Thyroid gland (tissue), 4 donors: ENCODE results near the gene NLRC5. TPM values are rescaled to one million over a fixed set of nuclear protein-coding genes. Genes with fewer than 3 reads are reported as not detected.

Experiments
- DNase-seq, 2 donors: peaks; one replicate each; pipeline ENCODE4 v3.0.0-alpha.2; 2019
- H3K27ac ChIP-seq, 3 donors: fragments of 200-600 bp; sonication (generic); 1 replicate in 2 of 3; 2 replicates in 1 of 3; pipeline ENCODE4 v1.5.1; 2016 to 2019; ENCODE audit warnings: mild to moderate bottlenecking in 1 of 3, moderate library complexity in 1 of 3
- H3K27me3 ChIP-seq: fragments of 200-600 bp; sonication (generic); one replicate; pipeline ENCODE4 v1.5.1; 2019
- H3K36me3 ChIP-seq, 2 donors: fragments of 200-600 bp; sonication (generic); one replicate each; pipeline ENCODE4 v1.5.1; 2016 to 2019
- H3K4me1 ChIP-seq, 2 donors: fragments of 200-600 bp; sonication (generic); one replicate each; pipeline ENCODE4 v1.5.1; 2017 to 2019
- H3K4me3 ChIP-seq, 3 donors: fragments of 200-600 bp; sonication (generic); replicated peaks in 1 of 3; 1 replicate in 2 of 3; 2 replicates in 1 of 3; pipeline ENCODE4 v1.5.1; 2016; ENCODE audit warnings: mild to moderate bottlenecking in 1 of 3
- H3K9me3 ChIP-seq: fragments of 200-600 bp; sonication (generic); one replicate; pipeline ENCODE4 v1.5.1; 2017
- POLR2A ChIP-seq, 2 donors: fragments of 450-650 bp; IDR thresholded peaks; one replicate each; pipeline ENCODE4 v1.6.1; 2017; ENCODE audit warnings: antibody characterized with exemption in 2 of 2, mild to moderate bottlenecking in 2 of 2, moderate library complexity in 1 of 2
- WGBS, 2 donors: methylation state at CpG; one replicate each; pipeline ENCODE4 v1.1.5; 2017; 5-methylcytosine and 5-hydroxymethylcytosine counted together
- intact Hi-C: fragments of 100-400 bp; cut with DNase I; formaldehyde crosslinking; loops from one replicate; pipeline ENCODE4 v1.15.1; 2023
- total RNA-seq, 4 donors: library from RNA; depleted of rRNA; stranded (reverse); fragments of >200 nt; gene quantifications; one replicate each; pipeline ENCODE4 v1.2.3, GENCODE V29; 2016
- TF ChIP-seq, protein P1 (sequence below), 6 experiments: fragments of 200-600 bp in 3 of 6; fragments of 450-650 bp in 3 of 6; sonication (generic) in 3 of 6; IDR thresholded peaks; one replicate each; pipeline ENCODE4 v1.5.1; 2016 to 2019; ENCODE audit warnings: antibody characterized with exemption in 6 of 6, mild to moderate bottlenecking in 2 of 6, inconsistent platforms in 1 of 6, moderate library complexity in 1 of 6

NLRC5 gene
- total RNA-seq, 4 donors from 2014 or later, result 14.1 to 33.5 (median 20.5) TPM

DNA sequence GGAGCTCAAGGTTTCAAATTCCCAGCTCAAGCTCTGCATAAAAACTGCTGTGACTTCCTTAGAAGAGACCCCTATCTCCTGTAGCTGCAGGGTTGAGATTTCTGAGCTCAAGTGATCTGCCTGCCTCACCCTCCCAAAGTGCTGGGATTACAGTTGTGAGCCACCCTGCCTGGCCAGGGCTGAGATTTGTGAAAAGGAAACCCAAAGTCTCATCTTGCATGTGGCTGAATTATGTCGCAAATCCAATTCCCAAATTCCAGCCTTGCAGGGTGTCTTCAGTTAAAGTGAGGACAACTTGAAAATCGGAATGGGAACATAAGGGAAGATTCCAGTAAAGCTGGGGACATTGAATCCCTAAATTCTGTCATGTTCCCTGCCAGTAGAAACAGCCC, 41.8 kb upstream of the NLRC5 start:
- no peak overlapping the region for H3K27ac ChIP-seq
- DNase-seq, result no peak
- H3K27me3 ChIP-seq, result no peaks in the 10 kb centered on the region
- peaks cover 33 to 43% of the 10 kb centered on the region in 2 donors for H3K36me3 ChIP-seq
- TF ChIP-seq POLR2A (IDR thresholded peaks at IDR 0.05), result no peak
- WGBS, 2 donors, result 83 to 92% methylated on average over 2 of the region's 2 CpGs
- intact Hi-C loops, result no loop called here
- H3K4me1 ChIP-seq, result no peaks in the 10 kb centered on the region
- H3K4me3 ChIP-seq, result no peak overlapping the region
- no peaks in the 10 kb centered on the region for H3K9me3 ChIP-seq

DNA sequence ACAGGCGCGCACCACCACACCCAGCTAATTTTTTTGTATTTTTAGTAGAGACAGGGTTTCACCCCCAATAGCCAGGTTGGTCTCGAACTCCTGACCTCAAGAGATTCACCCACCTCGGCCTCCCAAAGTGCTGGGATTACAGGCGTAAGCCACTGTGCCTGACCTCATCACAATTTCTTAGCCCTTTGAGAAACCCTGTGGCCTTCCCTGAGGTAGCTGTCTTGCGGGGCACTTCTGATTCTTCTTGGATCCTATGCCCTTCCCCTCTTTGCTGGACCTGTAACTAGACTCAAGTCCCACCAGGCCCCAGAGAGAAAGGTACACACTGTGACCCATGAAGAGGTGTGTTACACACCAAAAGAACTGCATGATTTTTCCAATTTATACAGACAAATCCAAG, 41.1 kb upstream of the NLRC5 start:
- DNase-seq, result no peak
- H3K4me3 ChIP-seq, result no peak overlapping the region
- WGBS, 2 donors, result 97% methylated on average over 6 of the region's 6 CpGs
- no peak for TF ChIP-seq POLR2A (IDR thresholded peaks at IDR 0.05)
- TF ChIP-seq, protein P1, sequence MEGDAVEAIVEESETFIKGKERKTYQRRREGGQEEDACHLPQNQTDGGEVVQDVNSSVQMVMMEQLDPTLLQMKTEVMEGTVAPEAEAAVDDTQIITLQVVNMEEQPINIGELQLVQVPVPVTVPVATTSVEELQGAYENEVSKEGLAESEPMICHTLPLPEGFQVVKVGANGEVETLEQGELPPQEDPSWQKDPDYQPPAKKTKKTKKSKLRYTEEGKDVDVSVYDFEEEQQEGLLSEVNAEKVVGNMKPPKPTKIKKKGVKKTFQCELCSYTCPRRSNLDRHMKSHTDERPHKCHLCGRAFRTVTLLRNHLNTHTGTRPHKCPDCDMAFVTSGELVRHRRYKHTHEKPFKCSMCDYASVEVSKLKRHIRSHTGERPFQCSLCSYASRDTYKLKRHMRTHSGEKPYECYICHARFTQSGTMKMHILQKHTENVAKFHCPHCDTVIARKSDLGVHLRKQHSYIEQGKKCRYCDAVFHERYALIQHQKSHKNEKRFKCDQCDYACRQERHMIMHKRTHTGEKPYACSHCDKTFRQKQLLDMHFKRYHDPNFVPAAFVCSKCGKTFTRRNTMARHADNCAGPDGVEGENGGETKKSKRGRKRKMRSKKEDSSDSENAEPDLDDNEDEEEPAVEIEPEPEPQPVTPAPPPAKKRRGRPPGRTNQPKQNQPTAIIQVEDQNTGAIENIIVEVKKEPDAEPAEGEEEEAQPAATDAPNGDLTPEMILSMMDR (IDR thresholded peaks at IDR 0.05), result no peak
- peaks cover 27 to 36% of the 10 kb centered on the region in 2 donors for H3K36me3 ChIP-seq
- intact Hi-C loops, result no loop called here
- H3K27me3 ChIP-seq, result no peaks in the 10 kb centered on the region
- no peaks in the 10 kb centered on the region for H3K4me1 ChIP-seq
- H3K9me3 ChIP-seq, result no peaks in the 10 kb centered on the region
- H3K27ac ChIP-seq, result no peak overlapping the region

DNA sequence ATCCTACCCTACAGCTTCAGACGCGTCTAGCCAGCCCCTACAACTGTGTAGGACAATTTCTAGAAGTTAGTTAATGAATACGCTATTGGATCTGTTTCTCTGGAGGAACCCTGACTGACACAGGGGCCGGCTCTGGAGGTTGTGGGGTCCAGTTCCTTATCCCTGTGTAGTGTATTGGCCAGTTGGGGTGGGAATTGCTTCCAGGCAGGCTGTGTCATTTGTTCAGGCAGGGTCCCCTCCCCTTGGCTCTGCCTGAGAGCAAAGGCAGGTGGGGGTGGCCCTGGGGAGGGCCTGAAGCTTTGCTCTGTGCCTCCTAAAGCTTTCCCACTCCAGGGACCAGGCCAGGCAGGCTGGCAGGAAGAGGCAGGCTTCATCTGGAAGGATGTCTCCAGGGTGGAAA, 39.3 kb upstream of the NLRC5 start:
- H3K27ac ChIP-seq, result no peak overlapping the region
- H3K4me1 ChIP-seq, result no peaks in the 10 kb centered on the region
- H3K36me3 ChIP-seq, result peaks cover 8 to 18% of the 10 kb centered on the region in 2 donors
- H3K27me3 ChIP-seq, result no peaks in the 10 kb centered on the region
- no peak overlapping the region for H3K4me3 ChIP-seq
- intact Hi-C loops, result loop anchor here (5.0 kb wide), 1 partner anchor 83 kb away; the partner anchor contains the start of gene SLC12A3
- no peak for TF ChIP-seq POLR2A (IDR thresholded peaks at IDR 0.05)
- TF ChIP-seq, protein P1 (IDR thresholded peaks at IDR 0.05), result no peak
- WGBS, 2 donors, result 77 to 80% methylated on average over 4 of the region's 4 CpGs
- DNase-seq, result no peak
- no peaks in the 10 kb centered on the region for H3K9me3 ChIP-seq

DNA sequence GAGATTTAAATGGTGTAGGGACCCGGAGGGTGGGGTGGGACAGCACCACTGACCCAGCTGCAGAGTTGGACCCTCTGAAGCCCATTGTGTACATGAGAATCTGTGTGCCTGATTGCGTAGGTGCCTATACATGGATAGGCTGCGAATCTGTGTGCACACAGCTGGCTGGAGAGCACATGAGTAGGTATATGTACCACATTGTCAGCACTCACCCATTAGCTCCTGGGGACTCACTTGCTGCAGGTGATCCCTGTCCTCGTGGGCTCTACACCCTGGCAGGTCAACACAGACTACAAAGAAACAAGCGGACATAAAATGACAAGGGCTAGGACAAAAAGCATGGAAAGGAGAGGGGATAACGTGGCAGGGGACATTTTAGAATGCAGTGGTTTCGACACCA, 38.9 kb upstream of the NLRC5 start:
- intact Hi-C loops, result loop anchor here (5.0 kb wide), 1 partner anchor 83 kb away; the partner anchor contains the start of gene SLC12A3
- Histone ChIP-seq H3K36me3 (peaks cover 4 to 14% of the 10 kb centered on the region in 2 donors), H3K4me3 (no peak overlapping the region), H3K4me1 (no peaks in the 10 kb centered on the region), H3K27ac (no peak overlapping the region), H3K27me3 (no peaks in the 10 kb centered on the region), H3K9me3 (no peaks in the 10 kb centered on the region)
- TF ChIP-seq POLR2A (IDR thresholded peaks at IDR 0.05), result no peak
- TF ChIP-seq, protein P1 (IDR thresholded peaks at IDR 0.05), result no peak
- no peak for DNase-seq
- WGBS, 2 donors, result 83 to 90% methylated on average over 7 of the region's 7 CpGs

DNA sequence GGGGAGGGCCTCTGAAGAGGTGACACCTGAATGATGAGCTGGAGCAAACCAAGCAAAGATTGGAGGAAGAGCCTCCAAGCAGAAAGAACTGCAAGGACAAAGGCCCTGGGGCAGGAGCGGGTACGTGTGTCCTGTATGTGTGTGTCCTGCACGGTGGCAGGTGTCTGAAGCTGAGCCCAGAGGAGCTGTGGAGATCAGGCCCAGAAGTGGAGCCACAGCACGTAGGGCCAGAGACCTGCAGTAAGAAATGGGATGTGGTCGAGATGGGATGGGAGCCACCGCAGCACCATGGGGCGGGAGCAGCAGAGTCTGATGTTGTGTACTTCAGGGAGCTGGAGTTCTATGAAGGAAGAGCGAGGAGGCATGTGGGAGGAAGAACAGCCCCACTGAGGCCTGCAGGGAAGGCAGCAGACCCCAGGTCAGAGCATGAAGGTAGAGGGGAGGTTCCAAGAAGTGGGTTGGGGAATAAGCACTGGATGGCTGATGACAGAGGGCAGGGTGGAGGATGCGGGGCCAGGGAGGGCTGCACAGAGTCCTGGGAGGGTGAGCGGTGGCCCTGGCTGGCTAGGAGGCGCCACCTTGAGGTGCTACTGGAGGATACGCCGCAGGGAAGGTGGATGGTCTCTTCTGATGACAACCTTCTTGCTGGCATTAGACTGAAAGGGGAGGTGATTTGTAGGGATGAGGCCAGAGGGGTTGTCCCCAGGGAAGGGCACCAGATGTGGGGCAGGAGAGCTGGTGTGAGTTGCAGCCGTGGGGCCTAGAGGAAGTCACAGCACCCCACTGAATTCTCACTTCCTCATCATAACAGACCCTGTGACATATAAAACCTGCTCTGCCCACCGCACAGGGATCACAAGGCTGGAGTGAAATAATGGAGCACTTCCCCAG, 38.2 kb upstream of the NLRC5 start:
- TF ChIP-seq, protein P1 (IDR thresholded peaks at IDR 0.05), result peak in 4 of 6 experiments; percentile 22 to 52 (median 50)
- TF ChIP-seq POLR2A (IDR thresholded peaks at IDR 0.05), result no peak
- DNase-seq, result peak; percentile 36 to 45
- intact Hi-C loops, result loop anchor here (5.0 kb wide), 1 partner anchor 84 kb away; the partner anchor contains the start of gene SLC12A3

More for the DNA sequence above, 38.2 kb upstream of the NLRC5 start:
- Histone ChIP-seq H3K27me3 (no peaks in the 10 kb centered on the region), H3K4me3 (no peak overlapping the region), H3K4me1 (no peaks in the 10 kb centered on the region), H3K27ac (no peak overlapping the region), H3K9me3 (no peaks in the 10 kb centered on the region), H3K36me3 (peaks cover 0 to 7% of the 10 kb centered on the region in 2 donors)
- 60 to 66% methylated on average over 15 of the region's 15 CpGs for WGBS, 2 donors
